Parathyroid adenoma (tissue), 2 donors: Measurements from ENCODE around the gene GLDC.
"Not testable (repeated sequence)": the region's sequence is repeated elsewhere in the genome, so short reads cannot be mapped to it uniquely, and the experiment has no call there.

Experiments used
- H2AFZ ChIP-seq: fragments of 300-600 bp; sonication (generic); one replicate; pipeline ENCODE4 v1.7.0; 2017; ENCODE audit warnings: antibody characterized with exemption, mild to moderate bottlenecking
- H3K27ac ChIP-seq: fragments of 300-600 bp; sonication (generic); one replicate; pipeline ENCODE4 v1.7.0; 2017
- H3K27me3 ChIP-seq: fragments of 300-600 bp; sonication (generic); one replicate; pipeline ENCODE4 v1.7.0; 2017; ENCODE audit warnings: low read length; ENCODE audit not compliant: control insufficient read depth, insufficient read depth
- H3K36me3 ChIP-seq: fragments of 300-600 bp; sonication (generic); one replicate; pipeline ENCODE4 v1.7.0; 2017; ENCODE audit warnings: low read length; ENCODE audit not compliant: control insufficient read depth, insufficient read depth
- H3K4me1 ChIP-seq: fragments of 300-600 bp; sonication (generic); one replicate; pipeline ENCODE4 v1.7.0; 2017; ENCODE audit warnings: control low read depth
- H3K4me2 ChIP-seq: fragments of 300-600 bp; sonication (generic); one replicate; pipeline ENCODE4 v1.7.0; 2017; ENCODE audit warnings: low read length
- H3K4me3 ChIP-seq: fragments of 300-600 bp; sonication (generic); one replicate; pipeline ENCODE4 v1.7.0; 2017; ENCODE audit warnings: low read depth, low read length
- H3K79me2 ChIP-seq: fragments of 300-600 bp; sonication (generic); one replicate; pipeline ENCODE4 v1.7.0; 2017; ENCODE audit warnings: control low read depth
- H3K9ac ChIP-seq: fragments of 300-600 bp; sonication (generic); one replicate; pipeline ENCODE4 v1.7.0; 2017; ENCODE audit warnings: mild to moderate bottlenecking
- H3K9me3 ChIP-seq: fragments of 300-600 bp; sonication (generic); one replicate; pipeline ENCODE4 v1.7.0; 2017; ENCODE audit warnings: low read length; ENCODE audit not compliant: control insufficient read depth
- CTCF ChIP-seq: fragments of 300-600 bp; sonication (generic); IDR thresholded peaks from one replicate; pipeline ENCODE4 v1.7.0; 2017; ENCODE audit warnings: antibody characterized with exemption, mild to moderate bottlenecking
- donor health status: primary hyperparathyroidism.

Gene GLDC

GRCh38 chr9:6545017-6545691 lies 100.4 kb downstream of the GLDC start:
- TF ChIP-seq CTCF, result no peak

GRCh38 chr9:6543204-6543603 lies 102.3 kb downstream of the GLDC start:
- no peaks in the 10 kb centered on the region for H3K79me2 ChIP-seq
- no peak overlapping the region for H3K27ac ChIP-seq
- H3K27me3 ChIP-seq, result no peaks in the 10 kb centered on the region
- no peak for TF ChIP-seq CTCF
- H2AFZ ChIP-seq, result no peak overlapping the region
- H3K9ac ChIP-seq, result no peak overlapping the region
- no peaks in the 10 kb centered on the region for H3K4me1 ChIP-seq
- no peak overlapping the region for H3K4me2 ChIP-seq
- no peaks in the 10 kb centered on the region for H3K9me3 ChIP-seq
- no peaks in the 10 kb centered on the region for H3K36me3 ChIP-seq
- no peak overlapping the region for H3K4me3 ChIP-seq

More at GRCh38 chr9:6545017-6545691, 100.4 kb downstream of the GLDC start:
- no peaks in the 10 kb centered on the region for H3K4me1 ChIP-seq
- H3K79me2 ChIP-seq, result no peaks in the 10 kb centered on the region
- no peaks in the 10 kb centered on the region for H3K36me3 ChIP-seq
- H3K27ac ChIP-seq, result no peak overlapping the region
- H3K9me3 ChIP-seq, result no peaks in the 10 kb centered on the region
- H3K4me3 ChIP-seq, result no peak overlapping the region
- no peak overlapping the region for H2AFZ ChIP-seq
- H3K27me3 ChIP-seq, result no peaks in the 10 kb centered on the region
- H3K9ac ChIP-seq, result no peak overlapping the region
- no peak overlapping the region for H3K4me2 ChIP-seq

- not testable (repeated sequence) for H3K4me2 ChIP-seq, H2AFZ ChIP-seq, H3K4me1 ChIP-seq, H3K27ac ChIP-seq, H3K9ac ChIP-seq, H3K4me3 ChIP-seq, H3K27me3 ChIP-seq, H3K36me3 ChIP-seq, H3K79me2 ChIP-seq, H3K9me3 ChIP-seq
Measured at GRCh38 chr9:6542617-6543016, 102.9 kb downstream of the GLDC start.

GRCh38 chr9:6538666-6539071 lies 106.9 kb downstream of the GLDC start:
- no peak overlapping the region for H3K4me2 ChIP-seq
- H3K4me3 ChIP-seq, result no peak overlapping the region
- no peak overlapping the region for H3K9ac ChIP-seq
- no peaks in the 10 kb centered on the region for H3K36me3 ChIP-seq
- no peak overlapping the region for H3K27ac ChIP-seq
- no peak overlapping the region for H2AFZ ChIP-seq
- no peaks in the 10 kb centered on the region for H3K79me2 ChIP-seq
- no peaks in the 10 kb centered on the region for H3K27me3 ChIP-seq
- no peaks in the 10 kb centered on the region for H3K9me3 ChIP-seq
- H3K4me1 ChIP-seq, result no peaks in the 10 kb centered on the region
- no peak for TF ChIP-seq CTCF

- Histone ChIP-seq H3K9me3 (no peaks in the 10 kb centered on the region), H3K4me1 (no peaks in the 10 kb centered on the region), H3K36me3 (no peaks in the 10 kb centered on the region), H3K27me3 (no peaks in the 10 kb centered on the region), H3K4me3 (no peak overlapping the region), H3K79me2 (no peaks in the 10 kb centered on the region), H2AFZ (no peak overlapping the region), H3K27ac (no peak overlapping the region), H3K4me2 (no peak overlapping the region), H3K9ac (no peak overlapping the region)
- TF ChIP-seq CTCF, result no peak
Measured at GRCh38 chr9:6535594-6535993, 109.9 kb downstream of the GLDC start.
